IMR-90 (cell line): Measurements from ENCODE around the gene LHPP. TPM values are rescaled to one million over a fixed set of nuclear protein-coding genes. Genes with fewer than 3 reads are reported as not detected.

Experiments
- ATAC-seq: fragments of 200-7000 bp; cut with Tn5 transposase; 2 replicates; pipeline ENCODE4 v1.9.1; 2020; ENCODE audit warnings: low read depth, mild to moderate bottlenecking, moderate library complexity
- BruUV-seq: library from RNA; stranded (reverse); fragments of 400-500 nt; replicated peaks from 2 replicates; lab custom pipeline; 2021; lab: Mats Ljungman, UMichigan
- CTCF ChIA-PET: fragments of 300-600 bp; formaldehyde crosslinking; extraction: SDS; loops from one replicate; lab custom pipeline; 2021; ENCODE audit warnings: antibody characterized with exemption; lab: Yijun Ruan, JAX
- POLR2A ChIA-PET: fragments of 300-600 bp; sonication (Branson Sonifier 250); formaldehyde crosslinking; loops from one replicate; lab custom pipeline; 2022; ENCODE audit warnings: antibody characterized with exemption; ENCODE audit not compliant: unreplicated experiment; lab: Charles Lee
- DNase-seq: peaks from one replicate; pipeline ENCODE4 v3.0.0; 2013
- H2AFZ ChIP-seq: replicated peaks from 2 replicates; pipeline ENCODE3; 2013; ENCODE audit warnings: low read length, mild to moderate bottlenecking; ENCODE audit not compliant: poor library complexity
- H2AK5ac ChIP-seq: 2 replicates; pipeline ENCODE4 v1.6.1; 2013; ENCODE audit warnings: low read depth, low read length, inconsistent platforms
- H2AK9ac ChIP-seq: replicated peaks from 2 replicates; pipeline ENCODE3; 2013; ENCODE audit warnings: mild to moderate bottlenecking, low read depth, low read length, moderate library complexity; ENCODE audit not compliant: poor library complexity
- H2BK120ac ChIP-seq: 2 replicates; pipeline ENCODE4 v1.6.1; 2013; ENCODE audit warnings: low read depth, low read length, inconsistent platforms
- H2BK15ac ChIP-seq: 3 replicates; pipeline ENCODE4 v1.6.1; 2013; ENCODE audit warnings: low read depth, low read length, inconsistent platforms
- H2BK20ac ChIP-seq: 2 replicates; pipeline ENCODE4 v1.6.1; 2013; ENCODE audit warnings: low read depth, mild to moderate bottlenecking, inconsistent platforms, low read length, moderate library complexity
- H2BK5ac ChIP-seq: 2 replicates; pipeline ENCODE4 v1.6.1; 2013; ENCODE audit warnings: mild to moderate bottlenecking, low read depth, low read length, inconsistent platforms; ENCODE audit not compliant: poor library complexity, severe bottlenecking
- H3K14ac ChIP-seq: replicated peaks from 2 replicates; pipeline ENCODE4 v1.6.1; 2013; ENCODE audit warnings: low read depth, low read length, inconsistent platforms
- H3K18ac ChIP-seq: 2 replicates; pipeline ENCODE4 v1.6.1; 2013; ENCODE audit warnings: low read depth, low read length, control low read depth
- H3K23ac ChIP-seq: 2 replicates; pipeline ENCODE4 v1.6.1; 2013; ENCODE audit warnings: low read depth, low read length, inconsistent platforms
- H3K27ac ChIP-seq: 2 replicates; pipeline ENCODE4 v1.5.1; 2013; ENCODE audit warnings: mild to moderate bottlenecking, control low read depth, low read length; ENCODE audit not compliant: insufficient read depth
- H3K27me3 ChIP-seq: 2 replicates; pipeline ENCODE4 v1.6.1; 2013; ENCODE audit warnings: low read length; ENCODE audit not compliant: control insufficient read depth, insufficient read depth
- H3K36me3 ChIP-seq: 2 replicates; pipeline ENCODE4 v1.6.1; 2013; ENCODE audit warnings: low read length, mixed read lengths; ENCODE audit not compliant: control insufficient read depth, insufficient read depth
- H3K4ac ChIP-seq: 2 replicates; pipeline ENCODE4 v1.6.1; 2013; ENCODE audit warnings: low read depth, low read length, inconsistent platforms
- H3K4me1 ChIP-seq: 2 replicates; pipeline ENCODE4 v1.6.1; 2013; ENCODE audit warnings: low read length, mixed read lengths; ENCODE audit not compliant: control insufficient read depth, insufficient read depth
- H3K4me2 ChIP-seq: 2 replicates; pipeline ENCODE4 v1.6.1; 2013; ENCODE audit warnings: low read depth, mild to moderate bottlenecking, control low read depth, low read length, moderate library complexity
- H3K4me3 ChIP-seq: 2 replicates; pipeline ENCODE4 v1.5.1; 2013; ENCODE audit warnings: low read depth, mild to moderate bottlenecking, control low read depth, low read length, moderate library complexity; ENCODE audit not compliant: insufficient read depth
- H3K56ac ChIP-seq: 2 replicates; pipeline ENCODE4 v1.6.1; 2013; ENCODE audit warnings: low read length, inconsistent platforms; ENCODE audit not compliant: insufficient read depth; ENCODE audit errors: extremely low read depth
- H3K79me1 ChIP-seq, 2 experiments: 2 replicates each; pipeline ENCODE4 v1.6.1; 2013; ENCODE audit warnings: low read length in 2 of 2, inconsistent platforms in 1 of 2, low read depth in 1 of 2
- H3K9ac ChIP-seq: 2 replicates; pipeline ENCODE4 v1.6.1; 2013; ENCODE audit warnings: low read depth, low read length, control low read depth
- H3K9me1 ChIP-seq: 2 replicates; pipeline ENCODE4 v1.6.1; 2013; ENCODE audit warnings: low read length, inconsistent platforms; ENCODE audit not compliant: insufficient read depth
- H3K9me3 ChIP-seq: 2 replicates; pipeline ENCODE4 v1.6.1; 2013; ENCODE audit warnings: low read length; ENCODE audit not compliant: control insufficient read depth, insufficient read depth
- H4K20me1 ChIP-seq: 2 replicates; pipeline ENCODE4 v1.6.1; 2013; ENCODE audit warnings: low read length, inconsistent platforms; ENCODE audit not compliant: insufficient read depth
- H4K5ac ChIP-seq: 2 replicates; pipeline ENCODE4 v1.6.1; 2013; ENCODE audit warnings: mild to moderate bottlenecking, low read depth, low read length, control low read depth
- H4K8ac ChIP-seq, 2 experiments: 2 replicates each; pipeline ENCODE4 v1.6.1; 2013; ENCODE audit warnings: low read depth in 2 of 2, low read length in 2 of 2, control low read depth in 1 of 2, inconsistent platforms in 1 of 2
- H4K91ac ChIP-seq: 2 replicates; pipeline ENCODE4 v1.6.1; 2013; ENCODE audit warnings: low read depth, low read length, inconsistent platforms; ENCODE audit not compliant: insufficient read depth
- BHLHE40 ChIP-seq: fragments of 150-350 bp; IDR thresholded peaks from 2 replicates; pipeline ENCODE4 v1.6.1; 2016; ENCODE audit warnings: mild to moderate bottlenecking, low read depth, low read length
- MAZ ChIP-seq: IDR thresholded peaks from 2 replicates; pipeline ENCODE4 v1.6.1; 2012; ENCODE audit warnings: low read depth, mild to moderate bottlenecking, low read length, improper control_type of control experiment, moderate library complexity, borderline replicate concordance
- MXI1 ChIP-seq: IDR thresholded peaks from 2 replicates; pipeline ENCODE4 v1.6.1; 2012; ENCODE audit warnings: low read depth, mild to moderate bottlenecking, low read length, moderate library complexity, borderline replicate concordance
- NFE2L2 ChIP-seq: fragments of 150-350 bp; IDR thresholded peaks from 2 replicates; pipeline ENCODE4 v1.6.1; 2016; ENCODE audit warnings: low read depth, mild to moderate bottlenecking, low read length
- RAD21 ChIP-seq: IDR thresholded peaks from 2 replicates; pipeline ENCODE4 v1.6.1; 2012; ENCODE audit warnings: low read length, improper control_type of control experiment
- WGBS, 2 experiments: methylation state at CpG; one replicate each; pipeline versions ENCODE4 v1.1.5 to v1.1.7; 2013; ENCODE audit warnings: missing lambda C conversion rate in 2 of 2; ENCODE audit not compliant: insufficient read length in 1 of 2; ENCODE audit errors: extremely low coverage in 2 of 2; 5-methylcytosine and 5-hydroxymethylcytosine counted together
- dilution Hi-C: fragments of 300-500 bp; cut with HindIII; formaldehyde crosslinking; loops from one replicate; pipeline ENCODE4 v1.14.3; 2018; ENCODE audit warnings: low sequenced_read_pairs; ENCODE audit not compliant: unreplicated experiment
- in situ Hi-C: fragments of 300-500 bp; cut with MboI; formaldehyde crosslinking; loops from 3 replicates; pipeline ENCODE4 v1.14.3; 2019; ENCODE audit warnings: low sequenced_read_pairs, inconsistent platforms, mixed read lengths
- intact Hi-C: fragments of 100-400 bp; cut with micrococcal nuclease; formaldehyde crosslinking; loops from 2 replicates; pipeline ENCODE4 v1.10.0; 2022
- polyA plus RNA-seq, 3 experiments: library from polyadenylated mRNA; depleted of rRNA; stranded (reverse); fragments of >200 nt; gene quantifications; 2 replicates each; pipeline ENCODE4 v1.2.3, GENCODE V29; 2012; ENCODE audit warnings: low replicate concordance in 1 of 3
- total RNA-seq: library from RNA; depleted of rRNA; stranded (reverse); fragments of >200 nt; gene quantifications from 2 replicates; pipeline ENCODE4 v1.2.3, GENCODE V29; 2012

LHPP gene
- total and polyA plus RNA-seq, 2 of the 4 experiments (the other 2 are of a cell fraction), result 2.7 to 8.3 TPM

- no peak overlapping the region for H3K4ac ChIP-seq
- peaks cover 20 to 27% of the 10 kb centered on the region in 2 experiments; a peak in 3 of 4 replicates for H3K79me1 ChIP-seq
- H4K91ac ChIP-seq, result no peak overlapping the region
- peaks cover 36% of the 10 kb centered on the region for H3K9me1 ChIP-seq
- no peak overlapping the region for H2BK5ac ChIP-seq
- H3K18ac ChIP-seq, result no peak overlapping the region
- peak overlapping the region; percentile 25 for H2AK9ac ChIP-seq
- H3K27me3 ChIP-seq, result no peaks in the 10 kb centered on the region
- H2BK20ac ChIP-seq, result no peak overlapping the region
- H2AK5ac ChIP-seq, result no peak overlapping the region
- intact Hi-C loops, result no loop called here
- BruUV-seq, result no TSS peak
- no peak overlapping the region for H4K5ac ChIP-seq
- ChIA-PET POLR2A (no interaction called here), CTCF (no interaction called here)
- no peaks in the 10 kb centered on the region for H3K36me3 ChIP-seq
- H3K9me3 ChIP-seq, result no peaks in the 10 kb centered on the region
- H2BK15ac ChIP-seq, result no peak overlapping the region
- no peak overlapping the region for H3K14ac ChIP-seq
- dilution Hi-C loops, result no loop called here
- no peak overlapping the region for H3K56ac ChIP-seq
- no peak overlapping the region for H3K9ac ChIP-seq
- ATAC-seq (no peak), DNase-seq (no peak)
- H2AFZ ChIP-seq, result no peak overlapping the region
- peaks cover 27% of the 10 kb centered on the region for H3K4me1 ChIP-seq
- H2BK120ac ChIP-seq, result no peak overlapping the region
- H3K4me2 ChIP-seq, result no peak overlapping the region
- in situ Hi-C loops, result no loop called here
- 100% methylated on average over 3 of the region's 13 CpGs; no CpG with 5 or more reads in 1 of the 2 experiments for WGBS, 2 experiments
- H3K4me3 ChIP-seq, result no peak overlapping the region
- H3K23ac ChIP-seq, result no peak overlapping the region
- H3K27ac ChIP-seq, result no peak overlapping the region
- no peak overlapping the region for H4K8ac ChIP-seq
- no peaks in the 10 kb centered on the region; the same call in 1 of the 2 replicates for H4K20me1 ChIP-seq
- TF ChIP-seq BHLHE40, result no peak
- no peak for TF ChIP-seq MAZ
- no peak for TF ChIP-seq MXI1
- no peak for TF ChIP-seq NFE2L2
- TF ChIP-seq RAD21, result no peak
Observed at GRCh38 chr10:124650820-124651401, 189.3 kb downstream of the LHPP start.
